OCI-LY7 (cell line): ENCODE results near the gene NFATC3.

ENCODE experiments used
- EZH2phosphoT487 ChIP-seq: fragments of 200-600 bp; sonication (generic); IDR thresholded peaks from 2 replicates; pipeline ENCODE4 v1.6.1; 2018; ENCODE audit warnings: low read depth, borderline replicate concordance, mild to moderate bottlenecking, mixed run types, antibody characterized with exemption, low read length, moderate library complexity, mixed read lengths
- TF ChIP-seq, protein P1 (sequence below): fragments of 200-600 bp; sonication (generic); conservative IDR thresholded peaks from 2 replicates; pipeline ENCODE4 v1.5.1; 2014; ENCODE audit warnings: mild to moderate bottlenecking, antibody characterized with exemption, low read length, moderate library complexity, mixed read lengths

DNA sequence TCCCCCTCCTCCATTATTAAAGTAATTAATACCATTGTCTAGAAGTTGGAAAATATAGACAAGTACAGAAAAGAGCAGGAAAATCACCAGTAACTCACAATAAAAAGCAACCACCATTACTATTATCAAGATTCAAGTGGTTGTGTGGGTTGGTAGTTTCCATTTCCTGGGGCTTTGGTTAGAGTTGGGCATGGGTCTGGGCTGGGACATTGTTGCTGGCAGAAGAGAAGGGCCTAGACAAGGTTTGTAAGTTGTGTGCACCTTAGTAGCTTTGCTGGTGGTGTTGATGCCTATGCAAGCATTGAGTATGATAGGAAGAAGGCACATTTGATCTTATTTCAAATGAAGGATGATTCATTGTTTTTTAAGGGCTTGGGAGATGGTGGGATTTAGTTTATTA is 25.4 kb upstream of the NFATC3 start:
- TF ChIP-seq, protein P1, sequence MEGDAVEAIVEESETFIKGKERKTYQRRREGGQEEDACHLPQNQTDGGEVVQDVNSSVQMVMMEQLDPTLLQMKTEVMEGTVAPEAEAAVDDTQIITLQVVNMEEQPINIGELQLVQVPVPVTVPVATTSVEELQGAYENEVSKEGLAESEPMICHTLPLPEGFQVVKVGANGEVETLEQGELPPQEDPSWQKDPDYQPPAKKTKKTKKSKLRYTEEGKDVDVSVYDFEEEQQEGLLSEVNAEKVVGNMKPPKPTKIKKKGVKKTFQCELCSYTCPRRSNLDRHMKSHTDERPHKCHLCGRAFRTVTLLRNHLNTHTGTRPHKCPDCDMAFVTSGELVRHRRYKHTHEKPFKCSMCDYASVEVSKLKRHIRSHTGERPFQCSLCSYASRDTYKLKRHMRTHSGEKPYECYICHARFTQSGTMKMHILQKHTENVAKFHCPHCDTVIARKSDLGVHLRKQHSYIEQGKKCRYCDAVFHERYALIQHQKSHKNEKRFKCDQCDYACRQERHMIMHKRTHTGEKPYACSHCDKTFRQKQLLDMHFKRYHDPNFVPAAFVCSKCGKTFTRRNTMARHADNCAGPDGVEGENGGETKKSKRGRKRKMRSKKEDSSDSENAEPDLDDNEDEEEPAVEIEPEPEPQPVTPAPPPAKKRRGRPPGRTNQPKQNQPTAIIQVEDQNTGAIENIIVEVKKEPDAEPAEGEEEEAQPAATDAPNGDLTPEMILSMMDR: no peak
- no peak for TF ChIP-seq EZH2phosphoT487
